Raji (cell line): Measurements from ENCODE around the gene BHLHE23.

Source experiments
- POLR2A ChIP-seq: IDR thresholded peaks from 2 replicates; pipeline ENCODE4 v1.6.1; 2011; ENCODE audit warnings: low read depth, low read length, control low read depth; ENCODE audit not compliant: insufficient read depth

Gene BHLHE23

GRCh38 chr20:62969179-62969760 is 37.5 kb downstream of the BHLHE23 start:
- TF ChIP-seq POLR2A = 0 out of 2 replicates have a peak, but pooled peaks have one; percentile 2

DNA sequence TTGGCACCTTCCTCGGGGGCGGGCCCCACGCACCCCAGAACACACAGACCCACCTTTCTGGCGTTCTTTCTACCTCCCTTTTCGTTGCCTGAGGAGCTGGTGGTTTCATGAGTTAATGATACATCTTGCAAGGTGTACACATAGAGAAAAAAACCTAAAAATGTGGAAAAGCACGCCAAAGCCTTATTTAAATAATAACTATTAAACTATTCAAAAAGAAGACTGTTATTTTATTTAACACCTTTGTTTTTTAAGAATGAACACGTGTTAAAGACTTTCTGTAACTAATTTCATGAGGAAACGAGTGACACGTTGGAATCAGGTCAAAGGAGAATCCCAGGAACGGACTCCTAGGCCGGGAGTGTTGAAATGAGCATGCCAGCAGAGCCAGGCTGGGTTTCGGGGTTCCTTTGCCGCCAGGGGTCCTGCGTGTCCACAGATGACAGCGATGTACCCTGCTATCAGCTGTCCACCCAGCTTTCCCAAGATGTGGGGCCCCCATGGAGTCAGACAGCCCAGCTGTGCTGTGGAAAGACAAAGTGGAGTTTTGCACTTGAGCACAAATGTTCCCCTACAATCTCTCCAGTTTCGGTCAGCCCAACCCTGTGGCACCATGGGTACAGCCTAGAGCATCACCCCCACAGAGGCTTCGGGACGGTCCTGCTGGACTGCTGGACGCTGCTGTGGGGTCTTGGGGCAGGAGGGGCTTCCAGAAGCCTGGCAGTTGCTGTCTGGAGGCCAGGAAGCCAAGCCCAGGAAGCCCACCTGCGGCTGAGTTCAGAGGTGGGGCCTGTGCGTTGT is 38.2 kb downstream of the BHLHE23 start:
- no peak for TF ChIP-seq POLR2A

DNA sequence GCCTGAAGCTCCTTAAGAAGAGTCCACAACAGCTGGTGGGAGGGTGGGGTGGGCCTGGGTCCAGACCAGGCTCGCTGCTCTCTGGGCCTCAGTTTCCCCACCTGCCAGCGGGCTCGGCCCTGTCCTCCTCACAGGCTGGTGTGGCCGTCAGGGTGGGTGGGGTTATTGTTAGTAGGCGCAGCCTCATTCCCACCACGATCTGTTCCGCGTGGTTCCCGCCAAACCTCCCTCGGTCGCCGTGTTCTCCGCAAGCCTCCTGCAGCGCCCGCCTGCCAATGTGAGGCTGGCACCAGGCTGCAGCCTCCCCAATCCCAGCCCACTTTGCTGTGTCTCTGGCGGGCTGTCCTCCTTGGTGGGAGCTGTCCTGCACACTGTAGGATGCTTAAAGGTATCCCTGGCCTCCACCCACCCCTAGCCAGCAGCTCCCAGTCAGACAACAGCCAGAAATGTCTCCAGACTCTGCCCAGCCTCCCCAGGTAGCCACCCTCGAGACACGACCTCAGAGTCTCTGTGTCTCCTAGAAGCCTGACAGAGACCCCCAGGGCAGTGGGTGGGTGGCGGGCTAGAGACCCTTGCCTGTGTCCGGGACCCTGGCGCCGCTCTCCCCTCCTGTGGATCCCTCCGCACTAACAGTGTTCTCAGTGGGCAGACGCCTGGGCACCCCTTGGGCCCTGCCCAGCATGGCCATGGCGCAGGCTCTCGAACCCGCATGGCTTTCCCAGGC is 39.0 kb downstream of the BHLHE23 start:
- 0 out of 2 replicates have a peak, but pooled peaks have one; percentile 7 for TF ChIP-seq POLR2A

GRCh38 chr20:62967149-62967501 is 39.6 kb downstream of the BHLHE23 start:
- TF ChIP-seq POLR2A = no peak

- no peak for TF ChIP-seq POLR2A
Observed at GRCh38 chr20:62966212-62967148, 40.3 kb downstream of the BHLHE23 start.

GRCh38 chr20:62965363-62965771 is 41.4 kb downstream of the BHLHE23 start:
- TF ChIP-seq POLR2A = no peak

DNA sequence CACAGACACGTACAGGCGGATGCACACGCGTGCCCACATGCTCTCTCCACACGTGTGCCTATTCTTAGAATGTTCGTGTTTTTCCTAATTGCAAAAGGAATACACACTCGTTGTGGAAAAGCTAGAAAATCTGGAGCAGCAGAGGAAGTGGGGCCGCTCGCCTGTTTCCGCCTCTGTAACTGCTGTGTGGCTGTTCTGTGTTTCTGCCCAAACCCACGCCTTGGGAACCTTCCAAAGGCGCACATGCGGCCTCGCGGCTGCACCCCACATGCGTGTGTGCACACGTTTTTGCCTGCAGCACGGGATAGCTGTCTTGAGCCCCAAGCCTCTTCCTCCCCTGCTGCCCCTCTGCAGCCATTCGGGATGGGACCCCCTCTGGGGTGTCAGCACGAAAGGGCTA is 42.1 kb downstream of the BHLHE23 start:
- TF ChIP-seq POLR2A = no peak

DNA sequence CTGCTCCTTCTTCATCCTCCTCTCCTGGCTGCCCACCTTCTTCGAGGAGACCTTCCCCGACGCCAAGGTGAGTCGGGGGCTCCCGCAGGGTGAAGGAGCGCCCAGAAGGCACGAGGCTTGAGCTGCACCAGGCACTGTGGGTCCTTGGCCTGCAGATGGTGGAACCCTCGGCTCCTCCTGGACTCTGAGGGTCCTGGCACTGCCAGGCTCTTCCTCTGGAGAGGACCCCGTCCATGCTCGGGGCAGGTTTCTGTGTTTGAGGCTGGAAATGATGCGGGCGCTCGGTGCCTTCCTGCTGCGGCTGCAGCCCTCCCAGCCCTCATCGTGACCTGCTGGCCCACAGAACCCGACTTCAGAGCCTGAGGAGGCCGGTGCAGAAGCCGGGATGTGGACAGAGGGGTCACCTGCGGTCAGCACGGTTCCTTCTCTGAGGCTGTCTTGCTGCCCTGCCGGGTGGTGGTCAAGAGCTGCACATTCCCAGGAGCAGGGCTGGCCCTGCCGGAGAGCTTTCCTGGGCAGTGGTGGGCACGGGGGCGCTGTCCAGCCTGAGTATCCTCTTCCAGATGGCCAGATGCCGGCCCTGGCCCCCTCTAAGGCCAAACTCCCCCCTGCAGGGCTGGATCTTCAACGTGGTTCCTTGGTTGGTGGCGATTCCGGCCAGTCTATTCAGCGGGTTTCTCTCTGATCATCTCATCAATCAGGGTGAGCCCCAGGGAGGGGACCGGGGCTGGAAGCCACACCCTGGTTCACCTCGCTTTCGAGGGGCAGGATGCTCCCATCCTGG is 43.0 kb downstream of the BHLHE23 start:
- no peak for TF ChIP-seq POLR2A

GRCh38 chr20:62962891-62963613 is 43.7 kb downstream of the BHLHE23 start:
- no peak for TF ChIP-seq POLR2A

DNA sequence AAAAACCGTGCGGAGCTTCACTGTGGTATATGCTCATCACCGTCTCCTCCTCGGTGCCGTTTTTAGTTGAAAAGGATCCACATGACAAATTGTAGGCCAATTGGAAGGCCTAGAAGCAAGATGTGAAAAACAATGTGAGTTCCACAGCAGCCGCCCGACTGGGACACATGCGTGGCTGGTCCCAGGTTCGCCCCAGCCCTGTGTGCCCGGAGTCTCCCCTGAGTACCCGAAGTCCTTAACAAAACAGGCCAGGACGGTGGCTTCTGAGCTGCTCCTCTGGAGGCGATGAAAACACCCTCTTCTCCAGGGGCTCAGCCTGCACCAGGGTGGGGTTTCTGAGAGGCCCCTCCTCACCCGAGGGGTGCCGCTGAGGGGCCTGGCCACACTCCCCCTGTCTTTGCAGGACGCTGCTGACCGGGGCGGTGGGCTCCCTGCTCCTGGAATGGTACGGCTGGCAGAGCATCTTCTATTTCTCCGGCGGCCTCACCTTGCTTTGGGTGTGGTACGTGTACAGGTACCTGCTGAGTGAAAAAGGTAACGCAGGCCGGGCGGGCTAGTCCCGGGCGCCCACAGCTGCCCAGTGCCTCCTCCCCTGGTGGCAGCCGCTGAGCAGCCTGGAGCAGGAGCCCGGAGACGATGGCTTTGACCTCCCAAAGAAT is 44.4 kb downstream of the BHLHE23 start:
- no peak for TF ChIP-seq POLR2A

DNA sequence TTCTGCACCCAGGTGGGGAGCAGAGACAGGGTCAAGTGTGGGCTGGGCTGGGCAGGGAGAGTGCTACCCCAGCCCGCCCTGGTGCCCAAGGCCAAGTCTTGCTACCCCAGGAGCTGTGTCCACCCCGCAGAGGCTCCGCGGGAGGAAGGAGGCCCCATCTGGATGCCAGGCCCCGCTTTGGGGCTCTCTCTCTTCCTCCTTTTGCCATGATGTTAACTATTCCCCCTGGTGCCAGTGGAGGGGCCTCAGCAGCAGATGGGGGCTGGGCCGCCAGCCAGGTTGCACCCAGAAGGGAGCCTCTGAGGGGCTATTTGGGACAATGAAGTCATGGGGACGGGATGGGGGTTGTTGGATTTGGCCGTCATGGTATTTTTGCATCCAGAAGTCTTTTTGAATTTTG is 45.0 kb downstream of the BHLHE23 start:
- no peak for TF ChIP-seq POLR2A

GRCh38 chr20:62961310-62961783 is 45.4 kb downstream of the BHLHE23 start:
- TF ChIP-seq POLR2A = no peak

DNA sequence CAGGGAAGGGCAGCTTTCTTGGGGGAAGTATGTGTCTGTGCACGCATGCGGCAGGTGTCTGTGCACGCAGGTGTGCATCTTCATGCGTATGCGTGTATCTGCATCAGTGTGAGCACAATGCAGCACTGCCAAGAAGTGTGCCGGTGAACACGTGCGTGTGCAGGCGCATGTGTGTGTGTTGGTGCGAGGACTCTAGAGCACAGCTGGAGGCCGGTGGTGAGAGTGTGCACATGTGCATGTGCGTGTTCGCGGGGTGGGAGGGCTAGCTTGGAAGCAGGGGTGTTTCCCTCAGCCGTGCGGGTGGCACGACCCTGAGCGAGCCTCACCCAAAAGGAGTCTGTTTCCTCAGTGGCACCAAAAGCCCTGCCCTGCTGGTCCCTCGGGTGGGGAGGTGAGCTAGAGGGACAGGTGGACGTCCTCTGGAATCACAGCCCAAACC is 46.7 kb downstream of the BHLHE23 start:
- TF ChIP-seq POLR2A = no peak
